ENCODE data around the gene SLC27A2.

Gene SLC27A2

GRCh38 chr15:50192926-50193620 is 11.1 kb downstream of the SLC27A2 start:
- DNase-seq, result no peak

GRCh38 chr15:50202003-50202402 is 20.0 kb downstream of the SLC27A2 start:
- no peak for DNase-seq

- DNase-seq, result no peak
Measured at GRCh38 chr15:50206020-50206419, 24.0 kb downstream of the SLC27A2 start.

- DNase-seq, result no peak
Measured at GRCh38 chr15:50209809-50210208, 27.8 kb downstream of the SLC27A2 start.

GRCh38 chr15:50210462-50211157 is 28.6 kb downstream of the SLC27A2 start:
- DNase-seq, result no peak

- DNase-seq, result no peak
Measured at GRCh38 chr15:50218291-50218690, 36.3 kb downstream of the SLC27A2 start.

GRCh38 chr15:50218691-50219090 is 36.7 kb downstream of the SLC27A2 start:
- DNase-seq, result no peak

GRCh38 chr15:50219820-50220219 is 37.8 kb downstream of the SLC27A2 start:
- no peak for DNase-seq

- no peak for DNase-seq
Measured at GRCh38 chr15:50222181-50222580, 40.2 kb downstream of the SLC27A2 start.

- DNase-seq, result no peak
Measured at GRCh38 chr15:50224606-50225005, 42.6 kb downstream of the SLC27A2 start.

GRCh38 chr15:50225057-50225456 is 43.1 kb downstream of the SLC27A2 start:
- no peak for DNase-seq

- DNase-seq, result no peak
Measured at GRCh38 chr15:50225938-50226337, 43.9 kb downstream of the SLC27A2 start.

GRCh38 chr15:50227076-50227475 is 45.1 kb downstream of the SLC27A2 start:
- DNase-seq, result no peak

- DNase-seq, result no peak
Measured at GRCh38 chr15:50228866-50229265, 46.9 kb downstream of the SLC27A2 start.

GRCh38 chr15:50229336-50229735 is 47.3 kb downstream of the SLC27A2 start:
- DNase-seq, result no peak

GRCh38 chr15:50231761-50232160 is 49.8 kb downstream of the SLC27A2 start:
- no peak for DNase-seq

- no peak for DNase-seq
Measured at GRCh38 chr15:50232791-50233190, 50.8 kb downstream of the SLC27A2 start.

- no peak for DNase-seq
Measured at GRCh38 chr15:50233192-50233736, 51.3 kb downstream of the SLC27A2 start.

- no peak for DNase-seq
Measured at GRCh38 chr15:50234764-50235163, 52.8 kb downstream of the SLC27A2 start.

- DNase-seq, result no peak
Measured at GRCh38 chr15:50235794-50236193, 53.8 kb downstream of the SLC27A2 start.

GRCh38 chr15:50236433-50236832 is 54.4 kb downstream of the SLC27A2 start:
- DNase-seq, result no peak

- no peak for DNase-seq
Measured at GRCh38 chr15:50238255-50238654, 56.3 kb downstream of the SLC27A2 start.

GRCh38 chr15:50241684-50242450 is 59.9 kb downstream of the SLC27A2 start:
- DNase-seq, result no peak

- no peak for DNase-seq
Measured at GRCh38 chr15:50244153-50244552, 62.2 kb downstream of the SLC27A2 start.
